Germinal center (tissue), 1 donor: ENCODE results near the gene UBE2H.
"Not testable (repeated sequence)": the region's sequence is repeated elsewhere in the genome, so short reads cannot be mapped to it uniquely, and the experiment has no call there.

Experiments
- DNase-seq: peaks from one replicate; pipeline ENCODE4 v3.0.0; 2012; ENCODE audit warnings: mixed read lengths, low spot score

UBE2H gene

DNA sequence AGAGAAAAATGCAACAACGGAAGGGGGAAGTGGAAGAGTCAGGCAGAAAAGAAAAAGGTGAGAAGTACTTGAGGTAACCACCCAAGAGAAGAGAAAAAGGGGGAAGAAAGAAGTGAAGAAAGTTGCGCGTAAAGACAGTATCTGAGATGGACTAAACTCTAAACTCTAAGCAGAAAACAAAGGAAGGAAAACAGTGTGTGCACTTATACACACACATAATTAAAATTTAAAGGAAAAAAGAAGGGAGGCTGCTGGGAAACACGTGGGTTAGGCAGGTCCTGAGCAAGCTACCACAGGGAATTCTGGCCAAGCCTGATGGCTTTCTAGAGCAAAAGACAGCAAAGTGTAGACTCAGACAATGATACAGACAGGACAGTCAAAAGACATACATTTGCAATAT is 78.0 kb downstream of the UBE2H start:
- DNase-seq = no peak

DNA sequence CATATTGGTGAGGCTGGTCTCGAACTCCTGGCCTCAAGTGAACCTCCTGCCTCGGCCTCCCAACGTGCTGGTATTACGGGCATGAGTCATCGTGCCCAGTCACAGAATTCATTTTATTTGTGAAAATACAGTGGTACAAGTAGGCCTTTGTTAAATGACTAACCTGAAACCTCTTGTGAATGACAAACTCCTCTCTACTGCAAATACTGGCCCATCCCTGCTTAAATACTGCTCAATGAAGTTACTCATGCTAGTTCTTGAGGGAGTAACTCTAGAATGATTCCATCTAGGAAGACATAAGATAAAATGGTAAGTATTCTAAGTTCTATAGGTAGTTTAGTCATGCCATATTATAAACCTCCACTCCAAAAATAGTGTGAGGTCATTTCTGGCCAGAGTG is 80.7 kb downstream of the UBE2H start:
- no peak for DNase-seq

DNA sequence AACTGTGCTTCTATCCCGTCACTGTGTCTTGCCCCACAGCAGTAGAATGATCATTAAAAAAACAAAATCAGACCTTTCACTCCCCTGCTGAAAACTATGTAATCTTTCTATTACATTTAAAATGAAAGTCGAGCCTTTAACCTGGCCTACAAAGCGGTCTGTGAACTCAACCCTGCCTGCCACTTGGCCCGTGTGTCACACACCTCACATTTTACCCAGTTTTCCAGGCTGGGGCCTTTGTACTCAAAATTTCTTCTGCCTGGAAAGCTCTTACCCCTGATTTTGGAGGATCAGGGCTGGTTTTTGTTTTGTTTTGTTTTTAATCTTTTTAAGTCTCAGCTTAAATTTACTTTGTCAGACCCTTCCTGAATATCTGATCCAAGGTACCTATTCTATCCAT is 82.1 kb downstream of the UBE2H start:
- DNase-seq = no peak

DNA sequence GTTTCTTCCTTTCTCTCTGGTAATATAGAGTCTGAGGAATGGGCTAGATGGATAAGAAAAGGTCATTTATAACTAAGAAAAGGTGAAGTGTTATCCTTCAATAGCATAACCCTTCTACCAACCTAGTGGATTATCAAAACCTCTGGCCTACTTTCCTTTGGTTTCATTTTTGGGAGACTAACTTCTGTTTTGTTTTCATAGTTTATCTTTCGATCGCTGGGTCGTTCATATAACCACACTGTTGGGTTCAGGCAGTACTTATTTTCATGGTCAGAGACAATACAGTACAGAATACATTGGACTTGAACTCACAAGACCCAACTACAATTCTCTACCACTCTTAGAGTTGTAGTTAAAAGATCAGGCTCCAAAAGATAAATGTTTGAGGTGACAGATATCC is 86.5 kb downstream of the UBE2H start:
- no peak for DNase-seq

DNA sequence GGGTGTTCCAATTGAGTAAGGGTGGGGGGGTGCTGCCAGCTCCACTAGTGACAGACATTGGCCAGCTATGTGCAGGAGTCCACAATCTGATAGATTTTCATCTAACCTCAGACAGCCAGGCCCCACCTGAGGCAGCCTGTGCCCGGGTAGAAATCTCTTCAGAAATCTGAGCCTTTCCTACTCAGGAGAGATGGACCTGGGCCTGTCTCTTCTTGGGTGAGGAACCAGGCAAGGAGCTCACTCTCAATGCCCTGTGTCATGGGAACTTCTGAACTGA is 86.9 kb downstream of the UBE2H start:
- no peak for DNase-seq

DNA sequence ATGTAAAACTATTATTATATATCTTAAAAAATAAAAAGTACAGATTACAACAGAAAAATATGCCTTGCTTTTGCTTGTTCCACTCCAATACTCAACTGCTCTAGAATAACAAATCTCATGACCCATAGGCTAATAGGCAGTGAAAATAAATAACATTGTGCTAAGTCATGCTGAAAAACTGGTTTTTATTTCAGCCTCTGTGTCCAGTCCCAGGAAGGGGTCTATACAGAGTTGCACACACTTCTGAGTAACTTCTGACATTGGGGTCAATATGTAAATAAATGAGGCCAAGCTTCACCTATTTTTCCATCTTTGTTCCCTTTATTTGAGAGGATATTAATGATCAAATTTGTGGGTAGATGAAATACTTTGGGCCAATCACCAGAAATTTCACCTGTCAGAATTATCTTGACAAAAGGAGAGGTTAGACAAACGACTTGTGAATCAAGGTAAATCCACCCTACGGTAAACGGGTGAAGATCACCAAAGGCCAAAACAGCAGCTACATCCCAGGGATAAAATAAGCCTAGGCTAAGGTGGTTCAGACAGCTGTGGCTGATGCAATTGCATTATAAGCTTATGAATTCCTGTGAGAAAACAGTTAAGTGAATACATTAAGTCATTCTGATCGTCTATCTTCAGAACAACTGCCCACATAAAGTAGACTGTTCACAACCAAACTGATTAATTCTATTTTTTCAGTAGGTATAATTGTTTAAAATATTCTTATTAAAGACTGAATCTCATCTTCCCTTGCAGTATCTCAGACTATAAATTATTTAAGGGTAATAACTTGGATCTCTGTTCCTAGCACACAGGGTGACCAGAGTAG is 87.5 kb downstream of the UBE2H start:
- DNase-seq = no peak

DNA sequence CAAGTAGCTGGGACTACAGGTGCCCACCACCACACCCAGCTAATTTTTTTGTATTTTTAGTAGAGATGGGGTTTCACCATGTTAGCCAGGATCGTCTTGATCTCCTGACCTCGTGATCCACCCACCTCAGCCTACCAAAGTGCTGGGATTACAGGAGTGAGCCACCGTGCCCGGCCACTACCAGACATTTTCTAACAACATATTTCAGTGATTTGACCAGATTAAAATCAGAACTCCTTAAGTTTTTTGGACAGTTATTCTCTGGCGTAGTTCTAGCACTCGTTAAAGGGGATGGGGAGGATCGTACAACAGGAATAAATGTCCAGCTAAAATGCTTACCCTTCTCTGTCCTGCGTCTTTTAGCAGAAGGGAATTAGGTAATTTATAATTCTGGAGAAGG is 88.1 kb downstream of the UBE2H start:
- DNase-seq = not testable (repeated sequence)

DNA sequence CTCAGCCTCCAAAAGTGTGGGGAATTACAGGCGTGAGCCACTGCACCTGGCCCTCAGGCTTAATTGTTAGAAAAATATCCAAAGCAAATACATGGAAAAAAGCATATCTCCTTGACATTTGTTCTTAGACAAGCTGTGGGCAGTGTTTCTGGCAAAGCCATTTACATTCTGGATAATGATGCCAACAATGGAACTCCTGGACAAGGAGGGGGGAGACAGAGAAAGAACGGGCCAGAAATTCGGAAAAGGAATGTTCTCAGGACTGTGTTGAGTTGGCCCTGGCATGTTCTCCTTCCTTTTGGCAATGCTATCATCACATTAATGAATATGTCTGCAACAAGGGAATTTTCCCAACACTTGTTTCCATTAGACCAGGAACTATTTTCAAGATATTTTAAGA is 88.7 kb downstream of the UBE2H start:
- no peak for DNase-seq

DNA sequence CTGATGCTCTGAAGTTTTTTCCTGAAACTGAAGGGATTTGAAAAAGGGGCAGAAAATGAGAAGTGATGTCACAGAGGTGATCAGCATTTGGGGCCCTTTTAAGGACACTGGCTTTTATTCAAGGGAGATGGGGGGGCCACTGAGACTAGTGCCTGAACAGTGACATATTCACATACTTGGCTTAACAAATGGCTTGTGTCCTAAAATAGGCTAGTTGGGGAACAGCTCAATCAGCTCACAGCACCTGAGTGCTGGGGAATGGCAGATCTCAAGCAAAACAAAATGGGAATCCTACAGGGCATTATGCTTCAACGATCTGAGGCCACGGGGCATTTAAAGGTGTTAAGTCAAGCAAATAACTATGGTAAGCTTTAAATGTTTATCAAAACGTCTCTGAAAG is 90.1 kb downstream of the UBE2H start:
- no peak for DNase-seq

DNA sequence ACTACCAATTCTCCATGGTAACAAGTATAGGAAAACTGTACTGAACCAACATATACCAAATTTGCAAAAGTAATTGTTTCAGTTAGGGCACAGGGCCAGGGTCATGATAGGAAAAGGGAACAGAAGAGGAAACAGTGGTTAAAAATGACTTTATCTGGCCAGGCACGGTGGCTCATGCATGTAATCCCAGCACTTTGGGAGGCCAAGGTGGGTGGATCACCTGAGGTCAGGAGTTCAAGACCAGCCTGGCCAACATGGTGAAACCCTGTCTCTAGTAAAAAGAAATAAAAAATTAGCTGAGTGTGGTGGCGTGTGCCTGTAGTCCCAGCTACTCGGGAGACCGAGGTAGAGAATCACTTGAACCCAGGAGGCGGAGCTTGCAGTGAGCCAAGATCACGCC is 92.0 kb downstream of the UBE2H start:
- DNase-seq = not testable (repeated sequence)

DNA sequence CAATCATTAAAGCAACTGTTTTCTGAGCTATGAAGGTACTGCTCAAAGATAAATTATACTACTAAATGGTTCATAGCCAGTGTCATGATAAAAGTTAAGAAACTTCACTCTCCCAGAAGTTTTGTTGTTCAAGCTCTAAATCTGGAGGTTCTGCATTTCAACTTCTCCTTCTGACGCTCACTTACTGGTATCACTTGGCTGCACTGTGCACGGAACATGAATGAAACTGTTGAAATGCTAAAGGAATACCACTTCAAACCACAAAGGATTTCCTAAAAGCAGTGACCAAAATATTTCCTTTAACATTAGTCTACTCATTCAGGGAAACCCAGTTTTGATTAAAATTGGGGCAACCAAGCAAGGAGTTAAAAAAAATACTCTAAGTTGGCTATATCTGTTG is 93.6 kb downstream of the UBE2H start:
- DNase-seq = no peak

DNA sequence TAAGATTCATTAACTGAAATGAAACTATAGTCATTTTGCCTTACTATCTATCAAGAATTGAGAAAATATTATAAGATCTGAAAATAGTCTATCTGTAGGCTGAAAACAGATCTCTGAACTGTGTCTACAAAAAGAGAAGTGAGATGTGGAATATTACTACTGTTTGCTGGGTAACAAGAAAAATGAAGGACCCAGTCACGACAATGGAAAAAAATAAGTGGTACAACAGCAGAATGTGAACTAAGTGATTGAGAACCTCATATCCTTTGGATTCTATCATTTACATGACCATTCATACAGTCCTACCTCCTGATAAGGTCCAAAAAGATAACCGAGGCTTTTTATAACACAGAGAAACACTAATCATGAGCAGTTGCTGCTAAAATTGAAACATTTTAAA is 94.3 kb downstream of the UBE2H start:
- no peak for DNase-seq

DNA sequence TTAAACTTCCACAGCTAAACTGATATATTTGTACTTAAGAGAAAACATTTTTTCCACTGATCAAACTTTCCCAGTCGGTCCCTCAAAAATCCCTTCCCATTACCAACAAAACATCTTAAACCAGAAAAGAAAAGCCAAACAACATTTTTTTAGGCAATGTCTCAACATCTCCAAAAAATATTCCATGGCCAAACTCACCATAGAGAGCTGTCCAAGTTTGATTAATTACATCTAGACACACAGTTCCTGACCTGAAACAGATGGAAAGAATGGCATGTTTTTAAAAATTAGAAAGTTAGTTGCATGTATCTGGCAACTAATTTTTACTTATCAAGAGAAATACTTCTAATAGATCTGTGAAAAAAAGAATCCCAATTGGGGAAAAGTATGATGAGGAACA is 95.4 kb downstream of the UBE2H start:
- no peak for DNase-seq

DNA sequence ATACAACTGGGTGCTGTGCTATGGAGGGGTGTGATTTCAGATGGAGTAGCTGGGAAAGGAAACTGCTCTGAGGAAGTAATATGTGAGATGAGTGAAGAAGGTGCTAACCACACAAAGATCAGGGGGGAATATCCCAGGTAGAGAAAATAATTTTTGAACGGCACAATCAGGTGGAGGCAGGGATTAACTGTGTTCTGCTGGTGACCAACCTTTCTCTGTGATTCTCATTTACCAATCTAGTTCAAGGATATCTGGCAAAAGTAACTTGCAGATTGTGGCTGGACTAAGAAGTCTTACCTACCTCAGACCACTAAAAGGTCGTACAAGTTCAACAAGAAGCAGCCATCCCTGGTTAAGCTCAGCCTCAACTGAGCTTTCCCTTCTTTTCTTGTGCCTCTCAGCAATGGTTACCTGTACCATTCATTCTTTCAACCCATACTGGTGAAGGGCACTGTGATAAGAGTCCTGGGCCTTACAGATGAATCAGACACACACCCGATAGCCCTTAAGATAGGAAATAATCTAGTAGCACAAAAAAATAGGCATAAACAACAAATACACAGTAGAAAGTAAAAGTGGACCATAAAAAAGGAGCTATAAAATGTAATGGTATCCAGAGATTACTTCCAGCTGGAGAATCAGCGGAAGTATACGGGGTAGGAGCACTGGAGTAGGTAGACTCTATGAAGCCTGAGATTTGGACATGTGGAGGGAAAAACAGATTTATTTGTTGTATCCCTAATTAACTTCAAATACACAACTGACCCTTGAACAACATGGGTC is 96.6 kb downstream of the UBE2H start:
- no peak for DNase-seq

DNA sequence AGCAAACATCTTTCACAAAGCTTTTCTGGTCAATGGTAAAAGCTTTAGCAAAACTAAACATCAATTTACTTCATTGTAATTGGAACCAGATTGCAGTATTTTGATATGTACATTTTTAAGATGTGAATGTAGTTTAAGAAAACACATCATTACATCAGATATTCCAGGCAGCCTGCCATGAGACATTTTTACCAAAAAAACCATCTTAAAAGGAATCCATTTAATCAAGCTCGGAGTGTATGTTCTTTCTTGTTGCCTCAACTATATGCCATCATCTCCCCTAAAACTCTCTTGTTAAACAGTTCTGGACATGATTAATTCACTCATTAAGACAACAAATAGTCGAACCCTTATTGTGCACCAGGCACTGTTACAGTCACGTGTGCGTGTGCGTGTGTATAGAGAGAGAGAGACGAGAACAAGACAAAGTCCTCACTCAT is 97.5 kb downstream of the UBE2H start:
- no peak for DNase-seq

DNA sequence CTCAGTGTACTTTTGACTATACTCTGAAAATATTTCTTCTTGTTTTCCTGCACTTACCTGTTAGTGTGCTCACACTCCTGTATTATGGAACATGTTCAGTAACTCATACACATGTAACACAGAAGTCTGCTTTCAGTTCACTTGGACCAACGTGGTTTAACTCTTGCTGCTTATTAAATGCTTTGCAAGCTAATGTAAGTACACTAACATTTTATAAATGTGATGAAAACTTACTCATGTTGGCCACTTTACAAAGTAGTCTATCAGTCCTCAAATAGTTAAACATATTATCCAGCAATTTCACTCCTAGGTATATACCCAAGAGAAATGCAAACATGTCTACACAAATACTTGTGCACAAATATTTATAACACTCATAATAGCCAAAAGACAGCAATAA is 98.4 kb downstream of the UBE2H start:
- no peak for DNase-seq

DNA sequence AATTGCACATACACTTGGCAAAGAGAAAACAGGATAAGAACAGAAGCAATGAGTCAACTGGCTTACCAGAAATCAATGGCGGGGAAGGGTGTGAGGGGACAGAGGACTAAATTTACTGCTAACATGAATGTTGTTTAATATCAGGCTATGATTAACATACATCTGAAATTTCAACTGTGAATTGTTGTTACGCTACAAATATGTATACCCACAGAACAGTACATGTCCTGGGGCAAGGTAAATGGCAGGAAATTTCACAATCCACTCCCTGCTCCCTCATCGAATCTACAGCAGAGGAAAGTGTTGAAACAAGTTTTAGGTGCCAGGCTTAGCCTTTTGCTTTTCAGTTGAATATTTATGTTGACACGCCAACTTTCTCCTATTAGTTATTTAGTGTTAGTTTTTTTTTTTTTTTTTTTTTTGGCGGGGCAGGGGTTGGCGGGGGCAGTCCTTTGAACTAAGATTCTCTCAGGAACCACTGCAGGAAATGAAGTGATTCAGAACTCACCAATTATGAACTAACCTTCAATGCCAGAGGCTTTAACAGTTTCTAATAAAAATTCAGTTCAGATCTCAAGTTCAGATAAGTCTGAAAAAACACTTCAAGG is 99.0 kb downstream of the UBE2H start:
- DNase-seq = no peak

DNA sequence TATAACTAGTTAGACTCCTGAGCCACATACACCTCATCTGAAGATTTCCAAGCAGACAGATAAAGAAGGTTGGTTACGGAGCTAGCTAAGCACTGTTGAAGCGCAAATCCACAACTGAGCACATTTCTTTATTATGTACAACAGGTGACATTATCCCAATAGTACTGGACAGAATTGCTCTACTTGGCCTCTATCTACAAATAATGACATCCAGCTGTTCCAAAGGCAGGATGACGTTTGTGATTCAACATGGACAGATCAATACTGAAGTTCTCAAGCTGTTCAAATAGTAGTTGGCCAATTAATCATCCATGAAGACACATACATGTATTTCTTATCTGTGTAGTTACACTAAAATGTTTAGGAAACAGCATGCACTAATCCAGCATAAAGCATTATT is 101.0 kb downstream of the UBE2H start:
- DNase-seq = no peak

DNA sequence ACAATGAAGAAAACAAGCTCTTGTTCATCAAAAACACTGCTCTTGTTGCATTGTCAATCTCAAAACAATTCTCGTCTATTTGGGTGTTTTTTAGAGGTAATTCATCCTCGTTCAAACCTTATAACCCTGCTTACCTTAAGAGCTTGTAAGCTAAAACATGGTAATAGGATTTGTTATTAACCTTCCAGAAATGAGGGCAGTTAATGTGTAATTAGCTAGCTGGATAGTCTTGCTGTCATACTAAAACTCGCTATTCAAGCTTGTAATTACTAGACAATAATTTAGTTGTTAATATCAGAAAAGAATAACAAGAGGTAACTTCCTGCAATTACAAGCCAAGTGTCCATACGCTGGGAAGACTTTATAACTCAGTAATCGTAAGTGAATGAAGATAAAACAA is 101.6 kb downstream of the UBE2H start:
- no peak for DNase-seq

DNA sequence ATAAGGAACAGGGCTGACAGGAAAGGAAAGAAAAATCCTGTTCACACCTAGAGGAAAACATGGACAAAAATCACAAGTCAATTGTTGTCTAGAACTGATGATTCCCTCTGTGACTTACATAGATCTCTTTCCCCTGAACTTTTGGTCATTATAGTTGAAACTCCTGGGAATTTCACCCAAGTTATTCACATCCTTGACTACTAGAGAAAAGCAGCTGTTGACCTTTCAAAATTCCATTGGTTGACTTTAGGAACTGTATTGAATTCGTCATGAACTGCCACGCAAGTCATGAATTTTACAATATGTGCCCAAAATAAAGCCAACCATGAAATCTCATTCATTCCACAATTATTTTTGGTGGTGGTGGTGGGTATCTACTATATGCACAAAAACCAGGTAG is 104.3 kb downstream of the UBE2H start:
- no peak for DNase-seq

DNA sequence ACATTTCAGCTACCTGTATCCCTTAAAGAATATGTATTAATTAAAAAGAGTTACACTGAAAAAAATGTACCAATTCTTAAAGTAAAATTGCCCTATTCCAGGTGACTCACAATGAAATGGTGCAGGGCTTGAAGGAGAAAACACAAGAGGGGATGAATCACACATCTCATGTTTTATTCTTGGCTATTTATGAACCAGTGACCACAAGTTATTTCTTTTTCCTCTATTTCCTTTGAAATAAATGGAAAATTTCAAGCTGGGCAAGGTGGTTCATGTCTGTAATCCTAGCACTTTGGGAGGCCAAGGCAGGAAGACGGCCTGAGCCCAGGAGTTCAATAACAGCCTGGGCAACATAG is 106.8 kb downstream of the UBE2H start:
- DNase-seq = no peak

DNA sequence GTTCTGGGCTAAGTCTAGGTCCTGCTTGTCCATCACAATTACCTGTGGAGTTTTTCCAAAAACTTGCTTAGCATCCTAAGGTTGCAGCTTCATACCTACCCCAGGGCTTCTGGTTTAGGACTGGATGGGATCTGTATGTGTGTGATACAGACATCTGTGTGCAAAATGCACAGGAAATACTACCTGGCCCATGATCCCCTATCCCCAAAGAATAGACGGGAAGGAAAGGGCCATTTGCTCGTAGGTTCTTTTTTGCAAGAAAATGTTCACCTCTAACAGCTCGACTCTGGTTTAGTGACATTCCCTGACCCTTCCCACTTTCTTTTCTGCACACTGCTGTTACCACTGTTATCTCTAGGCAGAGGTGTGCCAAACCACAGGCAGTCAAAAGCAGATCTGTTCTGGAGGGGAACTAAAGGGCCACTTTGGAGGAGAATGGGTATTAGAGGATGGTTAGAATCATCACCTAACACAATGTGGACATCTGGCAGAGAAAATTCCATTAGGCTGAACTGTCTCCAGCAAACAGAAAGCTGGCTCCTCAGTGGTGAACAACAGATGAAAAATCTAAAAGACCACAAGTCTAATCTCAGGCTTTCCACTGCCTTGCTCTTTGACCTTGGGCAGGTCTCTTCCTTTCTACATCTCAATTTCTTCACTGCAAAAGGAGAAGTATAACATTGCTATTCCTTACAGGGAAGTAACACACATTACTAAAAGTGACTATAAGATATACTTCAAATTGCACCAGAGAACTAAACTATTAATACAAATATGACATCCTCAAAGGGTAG is 107.4 kb downstream of the UBE2H start:
- no peak for DNase-seq
